CD14-positive monocyte (primary cell): ENCODE measurements around the gene UNC5CL. TPM values are rescaled to one million over a fixed set of nuclear protein-coding genes. Genes with fewer than 3 reads are reported as not detected.

ENCODE experiments used
- DNase-seq, 3 donors: peaks; one replicate each; pipeline ENCODE4 v3.0.0-alpha.2; 2011 to 2022
- H2AFZ ChIP-seq: 2 replicates; pipeline ENCODE4 v1.6.0; 2012; ENCODE audit warnings: mild to moderate bottlenecking, low read depth, low read length, inconsistent platforms; ENCODE audit not compliant: insufficient read depth, poor library complexity, severe bottlenecking
- H3K27ac ChIP-seq, 2 donors: 1 replicate in 1 of 2; 2 replicates in 1 of 2; pipeline ENCODE4 v1.5.1; 2012 to 2013; ENCODE audit warnings: low read length in 2 of 2, control low read depth in 1 of 2, inconsistent platforms in 1 of 2, low read depth in 1 of 2, mild to moderate bottlenecking in 1 of 2
- H3K27me3 ChIP-seq, 2 donors: one replicate each; pipeline versions ENCODE4 v1.6.0 to v1.6.1; 2011 to 2013; ENCODE audit warnings: low read length in 2 of 2; ENCODE audit not compliant: control insufficient read depth in 2 of 2, insufficient read depth in 2 of 2
- H3K36me3 ChIP-seq, 2 donors: replicated peaks in 1 of 2; 1 replicate in 1 of 2; 2 replicates in 1 of 2; pipeline versions ENCODE4 v1.5.1 to v1.6.1; 2012 to 2013; ENCODE audit warnings: low read length in 2 of 2, control low read depth in 1 of 2, inconsistent platforms in 1 of 2, mild to moderate bottlenecking in 1 of 2; ENCODE audit not compliant: insufficient read depth in 2 of 2, control insufficient read depth in 1 of 2
- H3K4me1 ChIP-seq, 2 donors: 1 replicate in 1 of 2; 2 replicates in 1 of 2; pipeline versions ENCODE4 v1.5.1 to v1.6.1; 2012 to 2013; ENCODE audit warnings: low read length in 2 of 2, control low read depth in 1 of 2, inconsistent platforms in 1 of 2, mild to moderate bottlenecking in 1 of 2, moderate library complexity in 1 of 2; ENCODE audit not compliant: insufficient read depth in 2 of 2, control insufficient read depth in 1 of 2
- H3K4me2 ChIP-seq: replicated peaks from 2 replicates; pipeline ENCODE3; 2012; ENCODE audit warnings: low read length, moderate library complexity, mild to moderate bottlenecking; ENCODE audit not compliant: poor library complexity, severe bottlenecking; ENCODE audit errors: extremely low read depth
- H3K4me3 ChIP-seq, 3 experiments: fragments of 200-600 bp in 1 of 3; sonication (generic) in 1 of 3; replicated peaks in 1 of 3; 1 replicate in 2 of 3; 2 replicates in 1 of 3; pipeline ENCODE4 v1.5.1; 2011 to 2013; ENCODE audit warnings: low read length in 3 of 3, mild to moderate bottlenecking in 3 of 3, control low read depth in 2 of 3, low read depth in 2 of 3, inconsistent platforms in 1 of 3, moderate library complexity in 1 of 3
- H3K79me2 ChIP-seq: 2 replicates; pipeline ENCODE4 v1.6.0; 2012; ENCODE audit warnings: mild to moderate bottlenecking, control low read depth, inconsistent platforms, low read length, moderate library complexity; ENCODE audit not compliant: insufficient read depth
- H3K9ac ChIP-seq: 2 replicates; pipeline ENCODE4 v1.6.0; 2017; ENCODE audit warnings: low read length, mild to moderate bottlenecking; ENCODE audit not compliant: insufficient read depth, poor library complexity, severe bottlenecking
- H3K9me3 ChIP-seq, 2 donors: replicated peaks in 1 of 2; 1 replicate in 1 of 2; 2 replicates in 1 of 2; pipeline versions ENCODE4 v1.5.1 to v1.6.1; 2012 to 2013; ENCODE audit warnings: low read length in 2 of 2, control low read depth in 1 of 2; ENCODE audit not compliant: control insufficient read depth in 1 of 2, insufficient read depth in 1 of 2
- H4K20me1 ChIP-seq: 2 replicates; pipeline ENCODE4 v1.6.0; 2012; ENCODE audit warnings: mild to moderate bottlenecking, low read length, control low read depth, moderate library complexity; ENCODE audit not compliant: insufficient read depth
- H3K27ac Mint-ChIP-seq, 7 donors: one replicate each; pipeline ENCODE4 v1.8.0; 2020; ENCODE audit warnings: mild to moderate bottlenecking in 7 of 7, mixed read lengths in 7 of 7, moderate library complexity in 6 of 7, inconsistent platforms in 2 of 7
- H3K27me3 Mint-ChIP-seq, 3 donors: one replicate each; pipeline ENCODE4 v1.8.0; 2021 to 2022; ENCODE audit warnings: low read depth in 3 of 3, mild to moderate bottlenecking in 3 of 3, mixed read lengths in 3 of 3, moderate library complexity in 3 of 3, inconsistent platforms in 1 of 3
- H3K36me3 Mint-ChIP-seq, 2 donors: one replicate each; pipeline ENCODE4 v1.8.0; 2020; ENCODE audit warnings: mixed read lengths in 2 of 2, inconsistent platforms in 1 of 2, mild to moderate bottlenecking in 1 of 2
- H3K4me1 Mint-ChIP-seq: one replicate; pipeline ENCODE4 v1.8.0; 2020; ENCODE audit warnings: mild to moderate bottlenecking, mixed read lengths
- H3K4me3 Mint-ChIP-seq, 2 donors: one replicate each; pipeline ENCODE4 v1.8.0; 2020; ENCODE audit warnings: mild to moderate bottlenecking in 2 of 2, mixed read lengths in 2 of 2, moderate library complexity in 1 of 2
- H3K9me3 Mint-ChIP-seq, 7 donors: one replicate each; pipeline ENCODE4 v1.8.0; 2020 to 2022; ENCODE audit warnings: mixed read lengths in 7 of 7, mild to moderate bottlenecking in 6 of 7, moderate library complexity in 6 of 7, inconsistent platforms in 2 of 7
- WGBS: methylation state at CpG from one replicate; pipeline ENCODE4 v1.1.5; 2013; ENCODE audit warnings: missing lambda C conversion rate; ENCODE audit not compliant: insufficient coverage; 5-methylcytosine and 5-hydroxymethylcytosine counted together
- intact Hi-C, 2 donors: fragments of 100-400 bp; cut with micrococcal nuclease; formaldehyde crosslinking; loops; one replicate each; pipeline versions ENCODE4 v1.15.0 to v1.15.1; 2023
- polyA plus RNA-seq, 3 donors: library from polyadenylated mRNA; depleted of rRNA in 1 of 3; unstranded in 2 of 3; stranded (reverse) in 1 of 3; fragments of 300-500 nt in 2 of 3; fragments of >200 nt in 1 of 3; fragmentation: Illumina TruSeq in 2 of 3; gene quantifications; 1 replicate in 2 of 3; 2 replicates in 1 of 3; pipeline ENCODE4 v1.2.3, GENCODE V29; 2012 to 2021
- TF ChIP-seq, protein P1 (sequence below): fragments of 200-600 bp; IDR thresholded peaks from one replicate; pipeline ENCODE4 v1.8.0; 2022; ENCODE audit warnings: antibody characterized with exemption, mild to moderate bottlenecking

The UNC5CL gene
- polyA plus RNA-seq, 3 donors, result 0.09 to 2.3 TPM; not detected in 1

DNA sequence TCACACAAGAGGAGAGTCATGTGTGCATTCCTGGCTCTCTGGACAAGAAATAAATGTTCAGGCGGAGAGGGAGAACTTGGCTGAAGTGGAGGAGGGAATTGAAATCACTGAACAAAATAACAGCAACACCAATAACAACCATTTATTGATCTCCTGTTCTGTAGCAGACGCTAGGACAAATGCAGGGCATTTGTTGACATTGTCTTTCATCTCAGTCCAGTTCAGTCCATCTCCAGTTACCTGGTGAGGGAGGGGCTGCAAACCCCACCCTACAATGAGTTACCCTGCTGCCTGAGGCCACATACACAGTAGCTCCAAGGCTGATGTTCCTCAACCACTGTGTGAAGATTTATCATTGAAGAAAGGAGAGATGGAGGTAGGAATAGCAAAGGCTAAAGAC, 27.3 kb downstream of the UNC5CL start:
- no peak overlapping the region for H3K9ac ChIP-seq
- H3K27me3 ChIP-seq, result no peaks in the 10 kb centered on the region
- H3K36me3 ChIP-seq, result no peaks in the 10 kb centered on the region
- no peaks in the 10 kb centered on the region for H4K20me1 ChIP-seq
- peaks cover 0 to 5% (median 4%) of the 10 kb centered on the region in 3 donors for H3K27me3 Mint-ChIP-seq
- DNase-seq, result no peak
- no peak overlapping the region for H3K4me3 ChIP-seq
- intact Hi-C loops, result no loop called here
- no peak overlapping the region for H3K27ac Mint-ChIP-seq
- H3K79me2 ChIP-seq, result no peaks in the 10 kb centered on the region
- H3K9me3 ChIP-seq, result no peaks in the 10 kb centered on the region
- no peak overlapping the region for H3K4me3 Mint-ChIP-seq
- WGBS, result 71% methylated on average over 1 of the region's 2 CpGs
- no peak overlapping the region for H2AFZ ChIP-seq
- H3K9me3 Mint-ChIP-seq, result no peaks in the 10 kb centered on the region
- peaks cover 3% of the 10 kb centered on the region for H3K4me1 Mint-ChIP-seq
- no peak overlapping the region for H3K27ac ChIP-seq
- no peaks in the 10 kb centered on the region for H3K4me1 ChIP-seq
- TF ChIP-seq, protein P1, sequence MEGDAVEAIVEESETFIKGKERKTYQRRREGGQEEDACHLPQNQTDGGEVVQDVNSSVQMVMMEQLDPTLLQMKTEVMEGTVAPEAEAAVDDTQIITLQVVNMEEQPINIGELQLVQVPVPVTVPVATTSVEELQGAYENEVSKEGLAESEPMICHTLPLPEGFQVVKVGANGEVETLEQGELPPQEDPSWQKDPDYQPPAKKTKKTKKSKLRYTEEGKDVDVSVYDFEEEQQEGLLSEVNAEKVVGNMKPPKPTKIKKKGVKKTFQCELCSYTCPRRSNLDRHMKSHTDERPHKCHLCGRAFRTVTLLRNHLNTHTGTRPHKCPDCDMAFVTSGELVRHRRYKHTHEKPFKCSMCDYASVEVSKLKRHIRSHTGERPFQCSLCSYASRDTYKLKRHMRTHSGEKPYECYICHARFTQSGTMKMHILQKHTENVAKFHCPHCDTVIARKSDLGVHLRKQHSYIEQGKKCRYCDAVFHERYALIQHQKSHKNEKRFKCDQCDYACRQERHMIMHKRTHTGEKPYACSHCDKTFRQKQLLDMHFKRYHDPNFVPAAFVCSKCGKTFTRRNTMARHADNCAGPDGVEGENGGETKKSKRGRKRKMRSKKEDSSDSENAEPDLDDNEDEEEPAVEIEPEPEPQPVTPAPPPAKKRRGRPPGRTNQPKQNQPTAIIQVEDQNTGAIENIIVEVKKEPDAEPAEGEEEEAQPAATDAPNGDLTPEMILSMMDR, result no peak
- H3K4me2 ChIP-seq, result no peak overlapping the region
- no peaks in the 10 kb centered on the region for H3K36me3 Mint-ChIP-seq

DNA sequence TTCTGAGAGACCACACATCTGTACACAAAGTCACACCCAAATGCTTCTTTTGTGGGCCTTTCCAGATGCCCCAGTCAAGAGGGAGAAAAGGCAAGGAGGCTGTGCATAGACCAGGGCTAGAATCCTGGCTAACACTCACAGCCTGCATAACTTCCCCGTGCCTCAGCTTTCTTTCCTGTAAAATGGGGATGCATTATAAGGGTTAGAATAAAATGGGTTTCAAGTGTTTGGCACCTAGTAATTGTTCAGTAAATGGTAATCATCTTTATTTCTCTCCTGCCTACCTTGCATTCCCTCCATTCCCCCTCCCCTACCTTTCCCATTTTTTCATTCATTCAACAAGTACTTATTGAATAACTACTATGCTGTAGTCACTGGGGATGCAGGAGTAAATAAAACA, 29.4 kb downstream of the UNC5CL start:
- no CpG with 5 or more reads among the region's 1 CpG for WGBS
- DNase-seq, result no peak
- intact Hi-C loops, result no loop called here

More for the DNA sequence above, 29.4 kb downstream of the UNC5CL start:
- H3K27me3 ChIP-seq, result no peaks in the 10 kb centered on the region
- no peaks in the 10 kb centered on the region for H3K9me3 ChIP-seq
- no peaks in the 10 kb centered on the region for H3K9me3 Mint-ChIP-seq
- no peaks in the 10 kb centered on the region for H3K36me3 ChIP-seq
- H3K4me1 ChIP-seq, result no peaks in the 10 kb centered on the region
- H3K27ac ChIP-seq, result no peak overlapping the region
- no peak overlapping the region for H3K9ac ChIP-seq
- peaks cover 0 to 7% (median 5%) of the 10 kb centered on the region in 3 donors for H3K27me3 Mint-ChIP-seq
- TF ChIP-seq, protein P1, result no peak
- H4K20me1 ChIP-seq, result no peaks in the 10 kb centered on the region
- no peak overlapping the region for H3K27ac Mint-ChIP-seq
- peaks cover 3% of the 10 kb centered on the region for H3K4me1 Mint-ChIP-seq
- H3K36me3 Mint-ChIP-seq, result no peaks in the 10 kb centered on the region
- H3K4me3 Mint-ChIP-seq, result no peak overlapping the region
- H3K79me2 ChIP-seq, result no peaks in the 10 kb centered on the region
- no peak overlapping the region for H3K4me3 ChIP-seq
- H3K4me2 ChIP-seq, result no peak overlapping the region
- H2AFZ ChIP-seq, result no peak overlapping the region
